T-helper 2 cell treated with Interferon-gamma antibody and Interleukin-4, amounts not matched to agents 100 ng/mL and 5 ng/mL, for 36 hours (primary cell): Measurements from ENCODE around the gene GPR179. TPM values are rescaled to one million over a fixed set of nuclear protein-coding genes. Genes with fewer than 3 reads are reported as not detected.
"Not testable (repeated sequence)": the region's sequence is repeated elsewhere in the genome, so short reads cannot be mapped to it uniquely, and the experiment has no call there.

Source experiments
- intact Hi-C: fragments of 100-400 bp; cut with micrococcal nuclease; formaldehyde crosslinking; loops from one replicate; pipeline ENCODE4 v1.15.1; 2023
- total RNA-seq: library from RNA; stranded (reverse); gene quantifications from 2 replicates; pipeline ENCODE4 v1.2.3, GENCODE V29; 2022

Gene GPR179
- total RNA-seq, 1 donor from 2014 or later, result not detected

DNA sequence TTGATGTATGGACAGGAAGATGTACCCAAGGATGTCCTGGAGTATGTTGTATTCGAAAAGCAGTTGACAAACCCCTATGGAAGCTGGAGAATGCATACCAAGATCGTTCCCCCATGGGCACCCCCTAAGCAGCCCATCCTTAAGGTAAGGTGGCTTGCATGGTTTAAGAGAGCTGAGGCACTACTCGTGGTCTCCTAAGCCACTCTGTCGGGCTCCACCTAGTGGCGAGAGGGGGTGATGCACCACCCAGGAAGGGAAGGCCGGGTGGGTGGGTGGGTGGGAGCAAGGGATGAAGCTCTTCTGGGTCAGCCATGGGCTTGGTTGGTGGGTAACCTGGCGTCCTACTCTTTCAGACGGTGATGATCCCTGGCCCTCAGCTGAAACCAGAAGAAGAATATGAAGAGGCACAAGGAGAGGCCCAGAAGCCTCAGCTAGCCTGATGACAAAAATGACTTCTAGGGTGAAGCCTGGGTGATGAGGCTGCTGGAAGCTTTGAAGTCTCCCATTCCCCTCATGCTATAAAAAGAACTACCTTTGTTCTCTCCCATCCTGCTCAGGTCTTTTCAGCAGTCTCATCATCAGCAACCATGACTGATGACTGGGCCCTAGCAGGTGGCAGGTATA is 21.5 kb downstream of the GPR179 start:
- intact Hi-C loops, result no loop called here

GRCh38 chr17:38320482-38320881 is 23.3 kb downstream of the GPR179 start:
- intact Hi-C loops, result no loop called here

DNA sequence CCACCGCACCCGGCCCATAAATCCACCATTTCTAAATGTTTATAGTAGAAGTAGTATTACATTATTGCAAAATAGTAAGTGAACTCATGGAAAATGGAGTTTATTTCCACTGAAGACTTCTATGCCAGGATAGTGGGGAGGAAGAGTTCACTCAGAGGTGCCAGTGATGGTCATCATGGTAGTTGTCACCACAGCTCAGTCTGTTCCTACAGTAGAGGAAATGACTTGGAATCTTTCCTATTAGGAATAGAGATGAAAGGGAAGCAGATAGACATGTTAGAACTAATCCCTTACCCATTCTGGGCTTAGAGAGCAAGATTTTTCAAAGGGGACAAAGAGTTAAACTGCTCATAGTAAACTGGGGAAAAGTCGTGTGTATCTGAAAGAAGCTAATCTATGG is 26.7 kb downstream of the GPR179 start:
- intact Hi-C loops, result no loop called here

- intact Hi-C loops, result no loop called here
Measured at GRCh38 chr17:38315497-38315896, 28.3 kb downstream of the GPR179 start.

DNA sequence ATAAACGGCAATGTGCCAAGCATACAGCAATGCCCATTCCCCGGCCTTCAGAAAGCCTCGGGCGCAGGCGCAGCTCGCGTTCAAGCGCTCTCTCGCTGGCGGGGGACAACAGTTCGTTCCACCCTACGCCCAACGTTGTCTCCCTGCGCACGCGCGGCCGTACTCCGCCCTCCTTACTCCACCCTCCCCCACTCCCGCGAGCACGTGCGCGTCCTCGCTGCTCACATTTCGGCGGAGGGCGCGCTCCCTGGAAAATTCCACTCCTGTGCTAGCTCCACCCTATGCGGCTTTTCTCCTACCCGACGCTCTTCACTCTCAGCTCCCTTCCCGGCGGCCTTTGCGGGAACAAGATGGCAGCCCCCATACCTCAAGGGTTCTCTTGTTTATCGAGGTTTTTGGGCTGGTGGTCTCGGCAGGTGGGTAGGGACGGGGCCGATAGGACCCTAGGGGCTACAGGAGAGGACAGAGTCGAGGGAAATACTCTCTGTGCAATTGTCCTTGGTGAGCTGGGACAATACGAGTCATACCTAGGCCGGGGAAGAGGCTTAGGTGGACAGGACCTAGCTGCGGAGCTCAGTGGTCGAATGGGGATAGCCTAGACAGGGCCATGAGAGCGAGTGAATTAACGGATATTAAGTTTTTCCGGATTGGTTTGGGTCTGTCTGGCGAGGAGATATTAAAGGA is 46.8 kb downstream of the GPR179 start, which contains the start of gene MRPL45:
MRPL45 (plus strand) TSS at position 335 of the 684 bp plus-strand sequence; CDS start at position 351, 16 bp downstream.
- intact Hi-C loops, result not testable (repeated sequence)

DNA sequence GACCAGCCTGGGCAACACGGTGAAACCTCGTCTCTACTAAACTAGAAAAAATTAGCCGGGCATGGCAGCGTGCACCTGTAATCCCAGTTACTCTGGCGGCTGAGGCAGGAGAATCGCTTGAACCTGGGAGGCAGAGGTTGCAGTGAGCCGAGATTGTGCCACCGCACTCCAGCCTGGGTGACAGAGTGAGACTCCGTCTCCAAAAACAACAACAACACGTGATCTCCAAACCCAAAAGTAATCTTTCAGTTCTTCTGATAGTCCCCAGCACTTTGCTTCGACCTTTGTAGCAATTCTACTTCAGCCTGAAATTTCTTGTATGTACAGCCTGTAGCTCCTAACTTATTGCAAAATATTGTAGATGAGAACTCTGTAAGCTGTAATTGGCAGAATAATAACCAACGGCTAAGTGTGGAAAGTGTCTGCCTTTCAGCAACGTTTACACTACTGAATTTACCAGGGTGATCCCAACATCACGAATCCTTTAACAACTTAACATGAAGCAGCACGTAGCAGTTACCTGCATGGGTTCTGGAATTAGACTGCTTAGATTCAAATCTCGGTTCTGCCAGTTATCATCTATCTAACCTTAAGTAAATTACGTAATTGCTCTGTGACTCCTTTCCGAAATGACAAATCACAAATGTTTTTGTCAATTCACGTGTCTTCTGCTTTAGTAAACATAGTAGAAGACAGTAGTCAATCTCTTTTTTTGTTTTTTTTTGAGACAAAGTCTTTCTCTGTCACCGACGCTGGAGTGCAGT is 48.0 kb downstream of the GPR179 start:
- intact Hi-C loops, result not testable (repeated sequence)

DNA sequence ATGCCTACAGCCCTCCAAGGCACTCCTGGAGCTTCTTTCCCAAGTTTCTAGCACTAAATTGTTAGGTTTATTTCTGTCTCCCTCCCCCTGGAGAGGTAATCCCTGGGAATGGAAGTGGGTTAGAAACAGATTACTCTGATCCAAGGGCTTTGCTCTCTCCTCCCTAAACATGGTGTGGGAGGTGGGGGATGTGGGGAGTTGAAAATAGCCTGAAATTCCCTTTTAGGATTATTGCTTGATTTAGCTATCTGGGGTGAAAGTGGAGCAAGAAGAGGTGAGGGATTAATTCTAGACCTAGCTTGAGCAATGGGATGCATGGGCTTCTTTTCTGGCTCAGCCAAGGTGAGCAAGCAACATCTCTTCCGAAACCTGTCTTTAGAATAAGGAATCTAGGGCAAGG is 54.0 kb downstream of the GPR179 start:
- intact Hi-C loops, result not testable (repeated sequence)

- intact Hi-C loops, result not testable (repeated sequence)
Measured at GRCh38 chr17:38288217-38288827, 55.4 kb downstream of the GPR179 start.

DNA sequence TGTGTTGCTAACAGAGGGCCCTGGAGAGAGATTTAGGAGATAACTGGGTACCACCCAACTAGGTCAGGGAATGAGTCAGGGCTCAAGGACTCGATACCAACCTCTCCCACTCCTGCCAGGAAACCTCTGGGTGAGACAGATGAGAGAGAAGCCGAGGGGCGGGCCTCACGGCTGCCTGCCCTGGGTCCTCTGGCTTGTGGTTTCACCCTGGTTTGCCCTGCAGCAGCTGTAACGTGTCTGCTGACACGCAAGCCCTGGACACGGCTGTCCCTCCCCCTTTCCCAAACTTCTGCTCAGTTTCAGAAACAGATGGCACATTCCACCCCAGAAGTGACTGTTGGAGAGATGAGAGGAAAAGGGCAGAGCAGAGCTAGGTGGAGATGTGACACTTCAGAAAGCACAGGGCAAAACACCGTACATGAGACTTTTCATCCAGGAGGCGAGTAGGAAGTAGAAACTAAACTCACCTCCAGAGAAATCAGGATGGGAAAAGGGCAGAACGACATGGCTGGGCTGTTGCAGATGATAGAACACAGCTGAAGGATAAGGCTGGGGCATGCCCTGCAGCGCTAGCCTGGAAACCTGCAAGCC is 57.2 kb downstream of the GPR179 start:
- intact Hi-C loops, result not testable (repeated sequence)

DNA sequence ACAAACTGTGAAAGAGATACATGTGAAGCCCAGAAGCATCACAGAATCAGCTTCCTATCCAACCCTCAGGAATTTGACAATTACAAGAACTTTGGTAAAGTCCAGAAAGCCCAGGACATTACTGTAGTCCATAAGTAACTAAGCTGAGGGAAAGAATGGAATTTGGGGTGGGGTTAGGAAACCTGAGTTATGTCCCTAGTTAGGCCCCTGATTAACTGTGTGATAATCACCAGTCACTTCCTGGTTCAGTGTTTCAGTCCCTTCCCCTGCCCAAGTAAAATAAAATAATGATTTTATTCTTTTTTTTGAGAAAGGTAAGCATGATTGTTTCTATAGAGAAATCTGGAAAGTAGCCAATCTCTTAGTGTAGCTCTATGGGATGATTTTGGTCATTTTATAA is 57.8 kb downstream of the GPR179 start:
- intact Hi-C loops, result not testable (repeated sequence)

Other genes starting within 250 kb of the GPR179 start
- not detected in 2 replicates for gene TBC1D3E, start 216.0 kb downstream of the GPR179 start, total RNA-seq
- not detected in 2 replicates for gene TBC1D3, start 151.4 kb downstream of the GPR179 start, total RNA-seq
- gene MRPL45, start 46.8 kb downstream of the GPR179 start, total RNA-seq, result 33.1 and 33.4 TPM in 2 replicates
- gene SOCS7, start 7.9 kb upstream of the GPR179 start, total RNA-seq, result 16.7 and 17.4 TPM in 2 replicates
- gene ARHGAP23, start 84.5 kb upstream of the GPR179 start, total RNA-seq, result 0.34 and 0.75 TPM in 2 replicates